BE2C (cell line): ENCODE measurements around the gene OPHN1.

Experiments used
- DNase-seq: peaks from one replicate; pipeline ENCODE4 v3.0.0-alpha.2; 2020
- H3K27me3 ChIP-seq: fragments of 250-450 bp; sonication (Bioruptor Pico); 2 replicates; pipeline ENCODE4 v1.5.1; 2020; ENCODE audit warnings: mild to moderate bottlenecking
- H3K36me3 ChIP-seq: fragments of 250-450 bp; sonication (Bioruptor Pico); 2 replicates; pipeline ENCODE4 v1.5.1; 2020; ENCODE audit warnings: mild to moderate bottlenecking
- H3K4me1 ChIP-seq: fragments of 250-450 bp; sonication (Bioruptor Pico); 2 replicates; pipeline ENCODE4 v1.5.1; 2020
- H3K4me3 ChIP-seq: 2 replicates; pipeline ENCODE4 v1.5.1; 2011; ENCODE audit warnings: low read depth, low read length
- H3K9me3 ChIP-seq: fragments of 250-450 bp; sonication (Bioruptor Pico); 2 replicates; pipeline ENCODE4 v1.5.1; 2020
- TF ChIP-seq, protein P1 (sequence below): IDR thresholded peaks from 2 replicates; pipeline ENCODE4 v1.5.1; 2012; ENCODE audit warnings: mild to moderate bottlenecking, low read depth, low read length

OPHN1 gene

DNA sequence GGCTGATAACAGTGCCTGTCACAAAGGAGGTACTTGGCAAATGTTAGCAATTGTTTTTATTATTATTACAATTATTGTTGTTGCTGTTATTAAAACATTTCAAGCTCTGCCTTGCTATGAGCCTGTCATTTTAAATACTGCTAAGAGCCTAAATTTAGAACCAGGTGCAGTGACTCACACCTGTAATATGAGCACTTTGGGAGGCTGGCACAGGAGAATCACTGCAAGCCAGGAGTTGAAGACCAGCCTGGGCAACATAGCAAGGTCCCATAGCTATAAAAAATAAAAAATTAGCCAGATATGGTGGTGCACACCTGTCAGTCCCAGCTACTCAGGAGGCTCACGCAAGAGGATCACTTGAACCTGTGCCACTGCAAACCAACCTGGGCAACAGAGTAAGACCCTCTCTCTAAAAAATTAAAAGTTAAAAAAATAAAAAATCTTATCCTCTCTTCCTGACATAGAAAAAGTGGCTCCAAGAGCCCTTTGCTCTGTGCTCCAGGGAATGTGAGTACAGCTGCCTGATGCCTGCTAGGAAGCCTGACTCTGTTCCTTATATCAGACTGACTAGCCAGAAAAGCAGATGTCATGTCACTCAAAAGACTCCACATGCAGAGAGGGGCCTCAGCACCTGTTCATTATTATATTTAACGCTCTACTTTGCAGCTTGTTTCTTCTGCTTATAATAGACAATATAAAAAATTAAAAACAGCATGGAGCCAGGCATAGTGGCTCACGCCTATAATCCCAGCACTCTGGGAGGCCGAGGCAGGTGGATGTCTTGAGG is 234.0 kb downstream of the OPHN1 start:
- no peak for DNase-seq
- H3K4me3 ChIP-seq = no peak overlapping the region
- TF ChIP-seq, protein P1, sequence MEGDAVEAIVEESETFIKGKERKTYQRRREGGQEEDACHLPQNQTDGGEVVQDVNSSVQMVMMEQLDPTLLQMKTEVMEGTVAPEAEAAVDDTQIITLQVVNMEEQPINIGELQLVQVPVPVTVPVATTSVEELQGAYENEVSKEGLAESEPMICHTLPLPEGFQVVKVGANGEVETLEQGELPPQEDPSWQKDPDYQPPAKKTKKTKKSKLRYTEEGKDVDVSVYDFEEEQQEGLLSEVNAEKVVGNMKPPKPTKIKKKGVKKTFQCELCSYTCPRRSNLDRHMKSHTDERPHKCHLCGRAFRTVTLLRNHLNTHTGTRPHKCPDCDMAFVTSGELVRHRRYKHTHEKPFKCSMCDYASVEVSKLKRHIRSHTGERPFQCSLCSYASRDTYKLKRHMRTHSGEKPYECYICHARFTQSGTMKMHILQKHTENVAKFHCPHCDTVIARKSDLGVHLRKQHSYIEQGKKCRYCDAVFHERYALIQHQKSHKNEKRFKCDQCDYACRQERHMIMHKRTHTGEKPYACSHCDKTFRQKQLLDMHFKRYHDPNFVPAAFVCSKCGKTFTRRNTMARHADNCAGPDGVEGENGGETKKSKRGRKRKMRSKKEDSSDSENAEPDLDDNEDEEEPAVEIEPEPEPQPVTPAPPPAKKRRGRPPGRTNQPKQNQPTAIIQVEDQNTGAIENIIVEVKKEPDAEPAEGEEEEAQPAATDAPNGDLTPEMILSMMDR = no peak
- H3K27me3 ChIP-seq = no peaks in the 10 kb centered on the region
- H3K36me3 ChIP-seq = no peaks in the 10 kb centered on the region
- H3K9me3 ChIP-seq = no peaks in the 10 kb centered on the region
- no peaks in the 10 kb centered on the region for H3K4me1 ChIP-seq

- no peaks in the 10 kb centered on the region for H3K27me3 ChIP-seq
- no peaks in the 10 kb centered on the region for H3K36me3 ChIP-seq
- no peaks in the 10 kb centered on the region for H3K9me3 ChIP-seq
- DNase-seq = peak; percentile 14
- TF ChIP-seq, protein P1 = peak; percentile 64
- H3K4me1 ChIP-seq = no peaks in the 10 kb centered on the region
- H3K4me3 ChIP-seq = no peak overlapping the region
Measured at GRCh38 chrX:68196939-68197791, 236.1 kb downstream of the OPHN1 start.

DNA sequence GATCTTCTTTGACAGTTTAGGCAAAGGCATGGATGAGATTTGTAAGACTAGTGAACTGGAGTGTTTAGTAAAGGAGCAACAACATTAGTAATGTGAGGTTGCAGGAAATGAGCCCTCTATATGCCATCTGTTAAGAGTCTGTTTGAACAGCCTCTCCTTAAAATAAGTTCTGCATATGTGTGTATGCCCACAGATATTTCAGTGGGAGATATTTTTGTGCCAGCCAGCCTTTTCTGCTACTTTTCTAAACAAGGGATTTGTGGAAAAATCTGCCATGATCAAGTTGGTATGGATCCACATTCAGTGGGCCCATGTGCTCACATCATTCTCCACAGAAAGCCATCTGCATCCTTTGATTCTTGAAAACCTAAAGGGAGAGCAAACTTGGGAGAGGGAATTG is 237.7 kb downstream of the OPHN1 start:
- DNase-seq = no peak
- Histone ChIP-seq H3K36me3 (no peaks in the 10 kb centered on the region), H3K9me3 (no peaks in the 10 kb centered on the region), H3K27me3 (no peaks in the 10 kb centered on the region), H3K4me3 (no peak overlapping the region), H3K4me1 (no peaks in the 10 kb centered on the region)
- TF ChIP-seq, protein P1 = no peak

DNA sequence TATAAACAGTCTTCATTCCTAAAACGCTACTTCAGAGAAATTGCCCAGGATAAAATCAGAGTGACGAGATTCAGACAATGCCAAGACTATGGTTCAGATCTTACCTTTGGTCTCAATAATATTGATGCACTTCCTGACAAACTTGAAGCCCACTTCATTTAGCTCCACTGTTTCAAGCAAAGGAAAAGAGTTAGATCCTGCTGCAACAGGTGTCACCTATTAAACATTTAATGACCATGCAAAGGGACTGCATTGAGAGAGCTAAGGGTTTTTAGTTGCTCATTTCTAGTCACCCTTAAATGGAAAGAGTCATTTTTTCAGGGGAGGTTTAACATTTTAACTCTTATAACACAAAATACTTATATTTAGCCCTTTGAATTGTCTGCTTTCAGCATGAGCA is 239.5 kb downstream of the OPHN1 start:
- no peaks in the 10 kb centered on the region for H3K36me3 ChIP-seq

DNA sequence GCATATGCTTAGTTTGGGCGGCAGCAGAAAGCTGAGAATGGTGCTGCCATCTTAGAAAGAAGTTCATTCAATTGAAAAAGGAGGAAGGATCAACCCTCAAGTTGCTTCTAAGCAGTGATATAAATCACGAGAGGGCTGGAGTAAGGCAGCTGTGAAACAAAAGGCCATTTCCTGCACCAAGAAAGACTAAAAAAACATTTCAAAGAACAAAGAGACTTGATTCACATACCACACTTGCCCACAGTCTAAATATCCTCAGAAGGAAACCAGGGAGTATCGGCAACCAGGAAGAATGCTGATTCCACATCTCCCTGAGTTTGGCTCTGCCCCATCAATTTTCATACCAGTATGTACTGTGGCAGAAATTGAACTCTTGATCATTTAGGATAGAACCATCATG is 240.1 kb downstream of the OPHN1 start:
- Histone ChIP-seq H3K27me3 (no peaks in the 10 kb centered on the region), H3K4me1 (no peaks in the 10 kb centered on the region), H3K4me3 (no peak overlapping the region), H3K36me3 (no peaks in the 10 kb centered on the region), H3K9me3 (no peaks in the 10 kb centered on the region)
- TF ChIP-seq, protein P1 = no peak
- no peak for DNase-seq

More for the DNA sequence above, 239.5 kb downstream of the OPHN1 start:
- Histone ChIP-seq H3K4me1 (no peaks in the 10 kb centered on the region), H3K9me3 (no peaks in the 10 kb centered on the region), H3K27me3 (no peaks in the 10 kb centered on the region), H3K4me3 (no peak overlapping the region)
- DNase-seq = no peak
- TF ChIP-seq, protein P1 = no peak

GRCh38 chrX:68190799-68191198 is 242.5 kb downstream of the OPHN1 start:
- no peaks in the 10 kb centered on the region for H3K36me3 ChIP-seq
- no peaks in the 10 kb centered on the region for H3K4me1 ChIP-seq
- DNase-seq = no peak
- no peak overlapping the region for H3K4me3 ChIP-seq
- TF ChIP-seq, protein P1 = no peak
- H3K9me3 ChIP-seq = no peaks in the 10 kb centered on the region
- no peaks in the 10 kb centered on the region for H3K27me3 ChIP-seq
